ENCODE data around the gene SEC23B. TPM values are rescaled to one million over a fixed set of nuclear protein-coding genes. Genes with fewer than 3 reads are reported as not detected.

The SEC23B gene
- total and polyA plus RNA-seq, 2 of the 13 experiments (the other 11 are each of a cell fraction or from before 2014, with no cell fraction given): 114 to 120 TPM

DNA sequence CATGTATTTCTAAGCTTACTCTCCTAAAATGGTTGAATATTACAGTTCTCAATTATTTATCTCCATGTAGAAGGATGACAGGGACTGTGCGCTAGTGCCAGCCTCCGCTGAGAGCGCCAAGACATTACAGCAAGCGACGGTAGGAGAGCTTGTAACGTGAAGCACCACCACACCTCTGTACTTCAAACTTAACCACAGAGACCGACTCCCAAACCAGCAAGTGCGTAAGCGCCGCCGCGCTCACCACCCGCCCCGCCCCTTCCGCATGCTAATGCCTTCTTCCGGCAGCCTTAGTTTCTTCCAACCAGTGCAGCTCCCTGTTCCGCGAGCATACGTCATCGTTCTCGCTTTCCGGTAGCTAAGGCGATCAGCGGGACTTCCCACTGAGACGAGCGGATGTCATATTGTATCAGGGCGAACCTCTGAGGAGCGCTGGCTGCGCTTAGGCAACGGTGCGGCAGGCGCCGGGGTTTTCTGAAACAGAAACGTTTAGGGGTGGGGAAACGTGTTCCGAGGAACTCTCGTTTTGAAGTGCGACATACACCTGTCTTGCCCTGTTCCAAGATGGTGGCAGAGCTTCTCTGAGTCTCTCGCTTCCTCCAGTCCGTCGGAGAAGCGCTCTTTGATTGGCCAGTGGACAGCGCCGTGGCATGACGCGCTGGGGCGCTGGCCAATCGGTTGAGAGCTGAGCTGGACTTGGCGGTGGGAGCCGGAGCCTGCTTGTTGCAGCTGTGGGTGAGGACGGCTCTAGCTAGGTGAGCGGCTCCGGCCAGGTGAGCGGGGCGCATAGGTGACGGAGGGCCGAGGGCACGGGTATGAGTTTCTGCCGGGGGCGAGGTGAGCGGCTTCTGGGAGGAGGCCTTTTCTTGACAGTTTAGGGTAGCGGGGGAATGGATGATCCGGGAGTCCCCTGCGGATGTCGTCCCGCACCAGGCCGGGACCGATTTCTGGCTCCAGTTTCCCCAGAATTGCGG lies at the start of gene SEC23B (continued):
- TF ChIP-seq, protein P1, sequence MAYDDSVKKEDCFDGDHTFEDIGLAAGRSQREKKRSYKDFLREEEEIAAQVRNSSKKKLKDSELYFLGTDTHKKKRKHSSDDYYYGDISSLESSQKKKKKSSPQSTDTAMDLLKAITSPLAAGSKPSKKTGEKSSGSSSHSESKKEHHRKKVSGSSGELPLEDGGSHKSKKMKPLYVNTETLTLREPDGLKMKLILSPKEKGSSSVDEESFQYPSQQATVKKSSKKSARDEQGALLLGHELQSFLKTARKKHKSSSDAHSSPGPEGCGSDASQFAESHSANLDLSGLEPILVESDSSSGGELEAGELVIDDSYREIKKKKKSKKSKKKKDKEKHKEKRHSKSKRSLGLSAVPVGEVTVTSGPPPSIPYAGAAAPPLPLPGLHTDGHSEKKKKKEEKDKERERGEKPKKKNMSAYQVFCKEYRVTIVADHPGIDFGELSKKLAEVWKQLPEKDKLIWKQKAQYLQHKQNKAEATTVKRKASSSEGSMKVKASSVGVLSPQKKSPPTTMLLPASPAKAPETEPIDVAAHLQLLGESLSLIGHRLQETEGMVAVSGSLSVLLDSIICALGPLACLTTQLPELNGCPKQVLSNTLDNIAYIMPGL (CRISPR knock-in tag; IDR thresholded peaks at IDR 0.05; ENCODE audit: borderline replicate concordance in 1 of 2, low read depth in 1 of 2): peak; percentile 92 to 97
- TF ChIP-seq TBX2 (CRISPR knock-in tag; IDR thresholded peaks at IDR 0.05; ENCODE audit: borderline replicate concordance) (peak; percentile 93), GTF2F1 (IDR thresholded peaks at IDR 0.05; ENCODE audit: low read length) (peak; percentile 66; the same call in 1 of the 2 replicates), ZNF232 (CRISPR knock-in tag; IDR thresholded peaks at IDR 0.05; ENCODE audit: borderline replicate concordance) (peak; percentile 93), ZNF564 (CRISPR knock-in tag; IDR thresholded peaks at IDR 0.05) (peak; percentile 91), ZNF563 (CRISPR knock-in tag; IDR thresholded peaks at IDR 0.05) (peak; percentile 61; the same call in 1 of the 2 replicates), ELF3 (CRISPR knock-in tag; IDR thresholded peaks at IDR 0.05) (peak; percentile 90), ZNF629 (CRISPR knock-in tag; conservative IDR thresholded peaks at IDR 0.05) (peak; percentile 16; the same call in 1 of the 2 replicates), KDM2A (CRISPR knock-in tag; IDR thresholded peaks at IDR 0.05; ENCODE audit: borderline replicate concordance, low read depth) (peak; percentile 98)
- TF ChIP-seq, protein P2, sequence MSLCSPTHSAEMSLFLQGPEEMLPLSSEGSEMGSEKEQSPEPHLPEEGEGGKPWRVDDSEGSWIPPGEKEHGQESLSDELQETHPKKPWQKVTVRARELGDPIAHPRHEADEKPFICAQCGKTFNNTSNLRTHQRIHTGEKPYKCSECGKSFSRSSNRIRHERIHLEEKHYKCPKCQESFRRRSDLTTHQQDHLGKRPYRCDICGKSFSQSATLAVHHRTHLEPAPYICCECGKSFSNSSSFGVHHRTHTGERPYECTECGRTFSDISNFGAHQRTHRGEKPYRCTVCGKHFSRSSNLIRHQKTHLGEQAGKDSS (CRISPR knock-in tag; IDR thresholded peaks at IDR 0.05; ENCODE audit: borderline replicate concordance, low read depth): peak; percentile 84; the same call in 1 of the 2 replicates
- TF ChIP-seq, protein P3, sequence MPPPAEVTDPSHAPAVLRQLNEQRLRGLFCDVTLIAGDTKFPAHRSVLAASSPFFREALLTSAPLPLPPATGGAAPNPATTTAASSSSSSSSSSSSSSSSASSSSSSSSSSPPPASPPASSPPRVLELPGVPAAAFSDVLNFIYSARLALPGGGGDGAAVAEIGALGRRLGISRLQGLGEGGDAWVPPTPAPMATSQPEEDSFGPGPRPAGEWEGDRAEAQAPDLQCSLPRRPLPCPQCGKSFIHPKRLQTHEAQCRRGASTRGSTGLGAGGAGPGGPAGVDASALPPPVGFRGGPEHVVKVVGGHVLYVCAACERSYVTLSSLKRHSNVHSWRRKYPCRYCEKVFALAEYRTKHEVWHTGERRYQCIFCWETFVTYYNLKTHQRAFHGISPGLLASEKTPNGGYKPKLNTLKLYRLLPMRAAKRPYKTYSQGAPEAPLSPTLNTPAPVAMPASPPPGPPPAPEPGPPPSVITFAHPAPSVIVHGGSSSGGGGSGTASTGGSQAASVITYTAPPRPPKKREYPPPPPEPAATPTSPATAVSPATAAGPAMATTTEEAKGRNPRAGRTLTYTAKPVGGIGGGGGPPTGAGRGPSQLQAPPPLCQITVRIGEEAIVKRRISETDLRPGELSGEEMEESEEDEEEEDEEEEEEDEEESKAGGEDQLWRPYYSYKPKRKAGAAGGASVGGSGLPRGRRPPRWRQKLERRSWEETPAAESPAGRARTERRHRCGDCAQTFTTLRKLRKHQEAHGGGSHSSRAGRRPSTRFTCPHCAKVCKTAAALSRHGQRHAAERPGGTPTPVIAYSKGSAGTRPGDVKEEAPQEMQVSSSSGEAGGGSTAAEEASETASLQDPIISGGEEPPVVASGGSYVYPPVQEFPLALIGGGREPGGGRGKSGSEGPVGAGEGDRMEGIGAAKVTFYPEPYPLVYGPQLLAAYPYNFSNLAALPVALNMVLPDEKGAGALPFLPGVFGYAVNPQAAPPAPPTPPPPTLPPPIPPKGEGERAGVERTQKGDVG (CRISPR knock-in tag; IDR thresholded peaks at IDR 0.05; ENCODE audit: borderline replicate concordance): peak; percentile 54; the same call in 1 of the 2 replicates
- TF ChIP-seq, protein P4, sequence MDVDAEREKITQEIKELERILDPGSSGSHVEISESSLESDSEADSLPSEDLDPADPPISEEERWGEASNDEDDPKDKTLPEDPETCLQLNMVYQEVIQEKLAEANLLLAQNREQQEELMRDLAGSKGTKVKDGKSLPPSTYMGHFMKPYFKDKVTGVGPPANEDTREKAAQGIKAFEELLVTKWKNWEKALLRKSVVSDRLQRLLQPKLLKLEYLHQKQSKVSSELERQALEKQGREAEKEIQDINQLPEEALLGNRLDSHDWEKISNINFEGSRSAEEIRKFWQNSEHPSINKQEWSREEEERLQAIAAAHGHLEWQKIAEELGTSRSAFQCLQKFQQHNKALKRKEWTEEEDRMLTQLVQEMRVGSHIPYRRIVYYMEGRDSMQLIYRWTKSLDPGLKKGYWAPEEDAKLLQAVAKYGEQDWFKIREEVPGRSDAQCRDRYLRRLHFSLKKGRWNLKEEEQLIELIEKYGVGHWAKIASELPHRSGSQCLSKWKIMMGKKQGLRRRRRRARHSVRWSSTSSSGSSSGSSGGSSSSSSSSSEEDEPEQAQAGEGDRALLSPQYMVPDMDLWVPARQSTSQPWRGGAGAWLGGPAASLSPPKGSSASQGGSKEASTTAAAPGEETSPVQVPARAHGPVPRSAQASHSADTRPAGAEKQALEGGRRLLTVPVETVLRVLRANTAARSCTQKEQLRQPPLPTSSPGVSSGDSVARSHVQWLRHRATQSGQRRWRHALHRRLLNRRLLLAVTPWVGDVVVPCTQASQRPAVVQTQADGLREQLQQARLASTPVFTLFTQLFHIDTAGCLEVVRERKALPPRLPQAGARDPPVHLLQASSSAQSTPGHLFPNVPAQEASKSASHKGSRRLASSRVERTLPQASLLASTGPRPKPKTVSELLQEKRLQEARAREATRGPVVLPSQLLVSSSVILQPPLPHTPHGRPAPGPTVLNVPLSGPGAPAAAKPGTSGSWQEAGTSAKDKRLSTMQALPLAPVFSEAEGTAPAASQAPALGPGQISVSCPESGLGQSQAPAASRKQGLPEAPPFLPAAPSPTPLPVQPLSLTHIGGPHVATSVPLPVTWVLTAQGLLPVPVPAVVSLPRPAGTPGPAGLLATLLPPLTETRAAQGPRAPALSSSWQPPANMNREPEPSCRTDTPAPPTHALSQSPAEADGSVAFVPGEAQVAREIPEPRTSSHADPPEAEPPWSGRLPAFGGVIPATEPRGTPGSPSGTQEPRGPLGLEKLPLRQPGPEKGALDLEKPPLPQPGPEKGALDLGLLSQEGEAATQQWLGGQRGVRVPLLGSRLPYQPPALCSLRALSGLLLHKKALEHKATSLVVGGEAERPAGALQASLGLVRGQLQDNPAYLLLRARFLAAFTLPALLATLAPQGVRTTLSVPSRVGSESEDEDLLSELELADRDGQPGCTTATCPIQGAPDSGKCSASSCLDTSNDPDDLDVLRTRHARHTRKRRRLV (CRISPR knock-in tag; IDR thresholded peaks at IDR 0.05): peak; percentile 75; the same call in 1 of the 2 replicates
- TF ChIP-seq, protein P5, sequence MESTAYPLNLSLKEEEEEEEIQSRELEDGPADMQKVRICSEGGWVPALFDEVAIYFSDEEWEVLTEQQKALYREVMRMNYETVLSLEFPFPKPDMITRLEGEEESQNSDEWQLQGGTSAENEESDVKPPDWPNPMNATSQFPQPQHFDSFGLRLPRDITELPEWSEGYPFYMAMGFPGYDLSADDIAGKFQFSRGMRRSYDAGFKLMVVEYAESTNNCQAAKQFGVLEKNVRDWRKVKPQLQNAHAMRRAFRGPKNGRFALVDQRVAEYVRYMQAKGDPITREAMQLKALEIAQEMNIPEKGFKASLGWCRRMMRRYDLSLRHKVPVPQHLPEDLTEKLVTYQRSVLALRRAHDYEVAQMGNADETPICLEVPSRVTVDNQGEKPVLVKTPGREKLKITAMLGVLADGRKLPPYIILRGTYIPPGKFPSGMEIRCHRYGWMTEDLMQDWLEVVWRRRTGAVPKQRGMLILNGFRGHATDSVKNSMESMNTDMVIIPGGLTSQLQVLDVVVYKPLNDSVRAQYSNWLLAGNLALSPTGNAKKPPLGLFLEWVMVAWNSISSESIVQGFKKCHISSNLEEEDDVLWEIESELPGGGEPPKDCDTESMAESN (CRISPR knock-in tag; conservative IDR thresholded peaks at IDR 0.05): peak; percentile 79; the same call in 1 of the 2 replicates
